Caco-2 (cell line): ENCODE measurements around the gene GMFB. TPM values are rescaled to one million over a fixed set of nuclear protein-coding genes. Genes with fewer than 3 reads are reported as not detected.

ENCODE experiments used
- BruUV-seq: library from RNA; stranded (reverse); fragments of 400-500 nt; replicated peaks from 2 replicates; lab custom pipeline; 2021; lab: Mats Ljungman, UMichigan
- CTCF ChIA-PET: fragments of 300-600 bp; sonication (Branson Sonifier 250); formaldehyde crosslinking; loops from one replicate; lab custom pipeline; 2022; ENCODE audit warnings: antibody characterized with exemption; lab: Charles Lee
- POLR2A ChIA-PET: fragments of 300-600 bp; sonication (Branson Sonifier 250); formaldehyde crosslinking; loops from one replicate; lab custom pipeline; 2022; ENCODE audit warnings: antibody characterized with exemption; lab: Charles Lee
- DNase-seq, 2 experiments: peaks; one replicate each; pipeline versions ENCODE4 v3.0.0 to v3.0.0-alpha.2; 2020 to 2022
- H3K27me3 ChIP-seq: replicated peaks from 2 replicates; pipeline ENCODE4 v1.6.0; 2011; ENCODE audit warnings: low read length; ENCODE audit not compliant: control insufficient read depth, insufficient read depth
- H3K36me3 ChIP-seq: 2 replicates; pipeline ENCODE4 v1.5.1; 2011; ENCODE audit warnings: low read length; ENCODE audit not compliant: control insufficient read depth, insufficient read depth
- H3K4me1 ChIP-seq: fragments of 250-450 bp; sonication (Bioruptor Pico); 2 replicates; pipeline ENCODE4 v1.5.1; 2020; ENCODE audit warnings: mild to moderate bottlenecking
- H3K4me3 ChIP-seq: 2 replicates; pipeline ENCODE4 v1.5.1; 2011; ENCODE audit warnings: low read depth, mild to moderate bottlenecking, control low read depth, low read length
- H3K9me3 ChIP-seq: fragments of 250-450 bp; sonication (Bioruptor Pico); 2 replicates; pipeline ENCODE4 v1.5.1; 2020; ENCODE audit warnings: mild to moderate bottlenecking, moderate library complexity
- H3K27ac Mint-ChIP-seq: one replicate; pipeline ENCODE4 v1.8.0; 2022; ENCODE audit warnings: mixed read lengths; ENCODE audit not compliant: unreplicated experiment
- H3K27me3 Mint-ChIP-seq: one replicate; pipeline ENCODE4 v1.8.0; 2022; ENCODE audit warnings: mixed read lengths; ENCODE audit not compliant: insufficient read depth, unreplicated experiment
- H3K36me3 Mint-ChIP-seq: one replicate; pipeline ENCODE4 v1.8.0; 2022; ENCODE audit warnings: mild to moderate bottlenecking, mixed read lengths; ENCODE audit not compliant: insufficient read depth, unreplicated experiment
- H3K4me1 Mint-ChIP-seq: one replicate; pipeline ENCODE4 v1.8.0; 2022; ENCODE audit warnings: low read depth, mixed read lengths; ENCODE audit not compliant: unreplicated experiment
- H3K4me3 Mint-ChIP-seq: one replicate; pipeline ENCODE4 v1.8.0; 2022; ENCODE audit warnings: mild to moderate bottlenecking, moderate library complexity, mixed read lengths; ENCODE audit not compliant: unreplicated experiment
- H3K9me3 Mint-ChIP-seq: one replicate; pipeline ENCODE4 v1.8.0; 2022; ENCODE audit warnings: mixed read lengths; ENCODE audit not compliant: unreplicated experiment
- intact Hi-C: fragments of 100-400 bp; cut with micrococcal nuclease; formaldehyde crosslinking; loops from one replicate; pipeline ENCODE4 v1.10.0; 2022; ENCODE audit not compliant: unreplicated experiment
- total RNA-seq: library from RNA; stranded (reverse); gene quantifications from 2 replicates; pipeline ENCODE4 v1.2.3, GENCODE V29; 2022
- TF ChIP-seq, protein P1 (sequence below), 2 experiments: fragments of 200-600 bp in 1 of 2; IDR thresholded peaks; 1 replicate in 1 of 2; 2 replicates in 1 of 2; pipeline versions ENCODE4 v1.5.1 to v1.8.0; 2011 to 2022; ENCODE audit warnings: antibody characterized with exemption in 1 of 2, control low read depth in 1 of 2, inconsistent platforms in 1 of 2, low read depth in 1 of 2, low read length in 1 of 2, mild to moderate bottlenecking in 1 of 2, moderate library complexity in 1 of 2; ENCODE audit not compliant: insufficient read depth in 1 of 2, severe bottlenecking in 1 of 2, unreplicated experiment in 1 of 2

The GMFB gene
- total RNA-seq, 1 experiment from 2014 or later, result 67.4 TPM

DNA sequence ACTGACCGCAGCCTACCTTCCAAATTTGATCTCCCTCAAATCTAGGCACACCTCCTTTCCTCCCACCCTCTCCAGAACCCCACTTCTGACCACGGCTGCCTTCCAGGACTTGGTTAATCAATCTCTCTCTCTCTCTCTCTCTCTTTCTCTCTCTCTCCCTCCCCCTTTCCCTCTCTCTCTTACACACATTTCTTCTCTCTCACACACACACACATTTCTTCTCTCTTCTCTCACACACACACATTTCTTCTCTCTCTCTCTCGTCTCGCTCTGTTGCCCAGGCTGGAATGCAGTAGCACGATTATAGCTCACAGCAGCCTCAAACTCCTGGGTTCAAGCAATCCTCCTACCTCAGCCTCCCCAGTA lies 521 bp upstream of the GMFB start:
- peak overlapping the region; percentile 86 for H3K4me3 ChIP-seq
- intact Hi-C loops, result loop anchor here (2.0 kb wide), 1 partner anchor 20 kb away; the partner anchor contains the start of gene CGRRF1
- H3K4me1 ChIP-seq, result peaks cover 22% of the 10 kb centered on the region
- CTCF ChIA-PET, result interaction anchor here (1.0 kb wide), 1 partner anchor 20 kb away, joined by 6 read pairs; the partner anchor contains the start of gene CGRRF1
- H3K4me3 Mint-ChIP-seq, result peak overlapping the region; percentile 74
- no peaks in the 10 kb centered on the region for H3K9me3 Mint-ChIP-seq
- no peaks in the 10 kb centered on the region for H3K36me3 ChIP-seq
- TF ChIP-seq, protein P1, sequence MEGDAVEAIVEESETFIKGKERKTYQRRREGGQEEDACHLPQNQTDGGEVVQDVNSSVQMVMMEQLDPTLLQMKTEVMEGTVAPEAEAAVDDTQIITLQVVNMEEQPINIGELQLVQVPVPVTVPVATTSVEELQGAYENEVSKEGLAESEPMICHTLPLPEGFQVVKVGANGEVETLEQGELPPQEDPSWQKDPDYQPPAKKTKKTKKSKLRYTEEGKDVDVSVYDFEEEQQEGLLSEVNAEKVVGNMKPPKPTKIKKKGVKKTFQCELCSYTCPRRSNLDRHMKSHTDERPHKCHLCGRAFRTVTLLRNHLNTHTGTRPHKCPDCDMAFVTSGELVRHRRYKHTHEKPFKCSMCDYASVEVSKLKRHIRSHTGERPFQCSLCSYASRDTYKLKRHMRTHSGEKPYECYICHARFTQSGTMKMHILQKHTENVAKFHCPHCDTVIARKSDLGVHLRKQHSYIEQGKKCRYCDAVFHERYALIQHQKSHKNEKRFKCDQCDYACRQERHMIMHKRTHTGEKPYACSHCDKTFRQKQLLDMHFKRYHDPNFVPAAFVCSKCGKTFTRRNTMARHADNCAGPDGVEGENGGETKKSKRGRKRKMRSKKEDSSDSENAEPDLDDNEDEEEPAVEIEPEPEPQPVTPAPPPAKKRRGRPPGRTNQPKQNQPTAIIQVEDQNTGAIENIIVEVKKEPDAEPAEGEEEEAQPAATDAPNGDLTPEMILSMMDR (IDR thresholded peaks at IDR 0.05; ENCODE audit: insufficient read depth in 1 of 2, low read depth in 1 of 2, low read length in 1 of 2, severe bottlenecking in 1 of 2, unreplicated experiment in 1 of 2), result no peak
- no TSS peak for BruUV-seq
- no peaks in the 10 kb centered on the region for H3K27me3 Mint-ChIP-seq
- H3K27me3 ChIP-seq, result no peaks in the 10 kb centered on the region
- no peaks in the 10 kb centered on the region for H3K9me3 ChIP-seq
- no peak for DNase-seq
- H3K27ac Mint-ChIP-seq, result peak overlapping the region; percentile 78
- POLR2A ChIA-PET, result no interaction called here
- peaks cover 13% of the 10 kb centered on the region for H3K4me1 Mint-ChIP-seq
- peaks cover 13% of the 10 kb centered on the region for H3K36me3 Mint-ChIP-seq

DNA sequence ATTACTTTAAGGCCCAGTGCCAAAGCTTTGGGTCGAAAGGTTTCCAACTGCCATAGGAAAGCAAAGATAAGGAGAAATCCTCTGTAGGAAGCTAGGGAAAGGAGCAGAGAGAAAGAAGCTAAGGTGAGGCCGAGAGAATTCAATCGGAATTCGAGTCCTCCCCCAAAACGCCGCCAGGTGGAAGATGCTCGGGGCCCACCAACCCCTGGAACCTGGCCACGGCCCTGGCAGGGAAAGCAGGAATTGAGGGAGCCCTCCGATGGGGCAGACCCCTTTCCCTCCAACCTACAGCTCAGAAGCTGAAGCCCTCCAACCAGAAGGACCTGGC lies 498 bp downstream of the GMFB start:
- POLR2A ChIA-PET, result interaction anchor here (0.8 to 1.8 kb wide), 4 partner anchors 14 to 91 kb away, joined by 3 to 10 read pairs (median 6); partner anchors contain the start of genes CDKN3 and CGRRF1
- Mint-ChIP-seq H3K27ac (peak overlapping the region; percentile 78), H3K27me3 (no peaks in the 10 kb centered on the region), H3K4me3 (peak overlapping the region; percentile 74), H3K9me3 (no peaks in the 10 kb centered on the region), H3K4me1 (peaks cover 20% of the 10 kb centered on the region), H3K36me3 (peaks cover 13% of the 10 kb centered on the region)
- no peaks in the 10 kb centered on the region for H3K36me3 ChIP-seq
- no peaks in the 10 kb centered on the region for H3K9me3 ChIP-seq
- no peak for DNase-seq
- CTCF ChIA-PET, result interaction anchor here (1.0 to 1.7 kb wide), 6 partner anchors 21 to 121 kb away, joined by 3 to 7 read pairs (median 4); partner anchors contain the start of genes CDKN3 and CGRRF1
- TF ChIP-seq, protein P1 (IDR thresholded peaks at IDR 0.05; ENCODE audit: insufficient read depth in 1 of 2, low read depth in 1 of 2, low read length in 1 of 2, severe bottlenecking in 1 of 2, unreplicated experiment in 1 of 2), result peak; percentile 21 to 23
- peak overlapping the region; percentile 86 for H3K4me3 ChIP-seq
- no peaks in the 10 kb centered on the region for H3K27me3 ChIP-seq
- peaks cover 29% of the 10 kb centered on the region for H3K4me1 ChIP-seq
- intact Hi-C loops, result loop anchor here (1.0 to 2.0 kb wide), 3 partner anchors 21 to 121 kb away; partner anchors contain the start of genes CGRRF1 and CNIH1
- no TSS peak for BruUV-seq

- H3K27ac Mint-ChIP-seq, result peak overlapping the region; percentile 78
- intact Hi-C loops, result loop anchor here (1.0 to 2.0 kb wide), 3 partner anchors 21 to 120 kb away; partner anchors contain the start of genes CGRRF1 and CNIH1
- no peaks in the 10 kb centered on the region for H3K9me3 ChIP-seq
- H3K4me1 ChIP-seq, result peaks cover 34% of the 10 kb centered on the region
- peak overlapping the region; percentile 74 for H3K4me3 Mint-ChIP-seq
- no peaks in the 10 kb centered on the region for H3K9me3 Mint-ChIP-seq
- H3K27me3 Mint-ChIP-seq, result no peaks in the 10 kb centered on the region
- peaks cover 25% of the 10 kb centered on the region for H3K4me1 Mint-ChIP-seq
- H3K27me3 ChIP-seq, result no peaks in the 10 kb centered on the region
- peaks cover 17% of the 10 kb centered on the region for H3K36me3 Mint-ChIP-seq
- TF ChIP-seq, protein P1 (IDR thresholded peaks at IDR 0.05; ENCODE audit: insufficient read depth in 1 of 2, low read depth in 1 of 2, low read length in 1 of 2, severe bottlenecking in 1 of 2, unreplicated experiment in 1 of 2), result no peak
- H3K36me3 ChIP-seq, result no peaks in the 10 kb centered on the region
- ChIA-PET POLR2A (interaction anchor here (0.8 to 1.8 kb wide), 5 partner anchors 14 to 121 kb away, joined by 3 to 10 read pairs (median 5); partner anchors contain the start of genes CDKN3 and CGRRF1), CTCF (interaction anchor here (1.0 to 1.7 kb wide), 6 partner anchors 22 to 120 kb away, joined by 3 to 7 read pairs (median 4); partner anchors contain the start of genes CDKN3 and CGRRF1)
- DNase-seq, result no peak
- H3K4me3 ChIP-seq, result peak overlapping the region; percentile 86
- BruUV-seq, result TSS peak; percentile 40
Measured at GRCh38 chr14:54487771-54488170, 1.0 kb downstream of the GMFB start.
